SH-SY5Y (cell line): Measurements from ENCODE around the gene AMIGO3.

Source experiments
- GATA2 ChIP-seq: IDR thresholded peaks from 2 replicates; pipeline ENCODE4 v1.6.1; 2011; ENCODE audit warnings: mild to moderate bottlenecking, low read depth, low read length
- GATA3 ChIP-seq: IDR thresholded peaks from 2 replicates; pipeline ENCODE4 v1.6.1; 2011; ENCODE audit warnings: low read depth, mild to moderate bottlenecking, low read length, moderate library complexity

DNA sequence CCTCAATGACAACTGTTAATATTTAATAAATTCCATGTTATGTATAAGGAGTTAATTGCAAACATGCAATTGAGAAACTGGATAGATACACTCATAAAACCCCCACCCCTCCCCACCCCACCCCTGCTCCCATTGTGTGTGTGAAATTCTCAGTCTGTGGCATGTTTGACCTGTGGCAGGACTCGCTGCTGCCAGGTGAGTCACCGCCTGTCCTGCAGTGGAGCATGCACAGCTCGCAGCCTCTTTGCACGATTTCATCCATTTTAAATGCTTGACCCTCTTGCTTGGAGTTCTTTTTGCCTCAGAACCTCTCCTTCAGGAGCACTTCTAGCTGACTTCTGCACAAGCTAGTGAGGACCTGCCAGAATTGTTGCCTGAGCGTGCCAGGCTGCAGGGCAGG lies 50.6 kb downstream of the AMIGO3 start:
- no peak for TF ChIP-seq GATA2
- TF ChIP-seq GATA3, result no peak
